ENCODE data around the gene FGL2. TPM values are rescaled to one million over a fixed set of nuclear protein-coding genes. Genes with fewer than 3 reads are reported as not detected.

Gene FGL2
- total RNA-seq, 2 donors from 2014 or later, result 6.3 to 11.7 TPM

DNA sequence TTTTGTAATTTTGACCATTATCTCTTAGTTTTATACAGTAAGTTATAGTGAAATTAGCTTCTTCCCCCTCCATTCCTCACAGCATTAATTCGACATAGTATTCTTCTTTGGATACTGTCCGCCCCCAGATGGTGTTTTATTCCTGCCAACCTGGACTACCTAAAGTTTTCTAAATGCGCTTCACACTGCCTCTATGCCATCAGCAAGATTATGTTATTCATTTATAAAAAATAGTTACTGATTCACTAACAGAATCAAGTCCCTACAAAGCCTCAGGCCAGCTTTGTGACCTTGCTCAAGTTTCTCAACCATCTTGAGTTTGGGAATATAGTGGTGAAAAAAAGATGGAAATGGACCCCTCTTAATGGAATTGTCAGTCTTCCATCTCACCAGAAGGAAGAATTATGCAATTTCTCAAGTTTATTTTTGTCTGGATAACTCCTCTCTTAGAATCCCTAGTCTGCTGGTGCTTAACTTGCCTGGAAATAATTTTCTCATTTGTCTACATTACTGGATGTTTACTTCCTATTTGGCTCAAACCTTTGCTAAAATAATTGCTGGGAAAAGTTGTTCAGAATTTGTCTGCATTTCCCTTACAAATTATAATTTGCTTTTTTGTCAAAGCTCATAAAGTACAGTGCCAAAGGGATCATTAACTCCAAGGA, 16.7 kb upstream of the FGL2 start:
- H3K4me3 ChIP-seq, result no peak overlapping the region
- no peaks in the 10 kb centered on the region for H3K9me3 ChIP-seq
- no peak for DNase-seq (ENCODE audit: low spot score)
- H3K27me3 ChIP-seq (replicated peaks; ENCODE audit: insufficient read depth), result no peaks in the 10 kb centered on the region
- WGBS, result 95% methylated on average over 3 of the region's 3 CpGs
- no peaks in the 10 kb centered on the region for H3K4me1 ChIP-seq (replicated peaks)
- TF ChIP-seq, protein P1, sequence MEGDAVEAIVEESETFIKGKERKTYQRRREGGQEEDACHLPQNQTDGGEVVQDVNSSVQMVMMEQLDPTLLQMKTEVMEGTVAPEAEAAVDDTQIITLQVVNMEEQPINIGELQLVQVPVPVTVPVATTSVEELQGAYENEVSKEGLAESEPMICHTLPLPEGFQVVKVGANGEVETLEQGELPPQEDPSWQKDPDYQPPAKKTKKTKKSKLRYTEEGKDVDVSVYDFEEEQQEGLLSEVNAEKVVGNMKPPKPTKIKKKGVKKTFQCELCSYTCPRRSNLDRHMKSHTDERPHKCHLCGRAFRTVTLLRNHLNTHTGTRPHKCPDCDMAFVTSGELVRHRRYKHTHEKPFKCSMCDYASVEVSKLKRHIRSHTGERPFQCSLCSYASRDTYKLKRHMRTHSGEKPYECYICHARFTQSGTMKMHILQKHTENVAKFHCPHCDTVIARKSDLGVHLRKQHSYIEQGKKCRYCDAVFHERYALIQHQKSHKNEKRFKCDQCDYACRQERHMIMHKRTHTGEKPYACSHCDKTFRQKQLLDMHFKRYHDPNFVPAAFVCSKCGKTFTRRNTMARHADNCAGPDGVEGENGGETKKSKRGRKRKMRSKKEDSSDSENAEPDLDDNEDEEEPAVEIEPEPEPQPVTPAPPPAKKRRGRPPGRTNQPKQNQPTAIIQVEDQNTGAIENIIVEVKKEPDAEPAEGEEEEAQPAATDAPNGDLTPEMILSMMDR (IDR thresholded peaks at IDR 0.05), result no peak
- TF ChIP-seq POLR2AphosphoS5 (IDR thresholded peaks at IDR 0.05), result no peak
- TF ChIP-seq POLR2A (IDR thresholded peaks at IDR 0.05), result no peak
- intact Hi-C loops (cut with DNase I), result no loop called here
- H3K36me3 ChIP-seq, result no peaks in the 10 kb centered on the region
- no peak overlapping the region for H3K27ac ChIP-seq

GRCh38 chr7:77209479-77210139, 10.0 kb upstream of the FGL2 start:
- intact Hi-C loops (cut with DNase I), result no loop called here
- TF ChIP-seq POLR2AphosphoS5 (IDR thresholded peaks at IDR 0.05), result no peak
- no peak for TF ChIP-seq POLR2A (IDR thresholded peaks at IDR 0.05)
- TF ChIP-seq, protein P1 (IDR thresholded peaks at IDR 0.05), result no peak
- Histone ChIP-seq H3K4me3 (no peak overlapping the region), H3K27ac (no peak overlapping the region), H3K36me3 (no peaks in the 10 kb centered on the region), H3K4me1 (replicated peaks) (no peaks in the 10 kb centered on the region), H3K9me3 (no peaks in the 10 kb centered on the region), H3K27me3 (replicated peaks; ENCODE audit: insufficient read depth) (no peaks in the 10 kb centered on the region)
- DNase-seq (ENCODE audit: low spot score), result no peak
- WGBS, result 93% methylated on average over 6 of the region's 6 CpGs

GRCh38 chr7:77208416-77208815, 8.8 kb upstream of the FGL2 start:
- Histone ChIP-seq H3K27me3 (replicated peaks; ENCODE audit: insufficient read depth) (no peaks in the 10 kb centered on the region), H3K36me3 (no peaks in the 10 kb centered on the region), H3K4me3 (no peak overlapping the region), H3K9me3 (no peaks in the 10 kb centered on the region), H3K4me1 (replicated peaks) (no peaks in the 10 kb centered on the region), H3K27ac (no peak overlapping the region)
- no peak for DNase-seq (ENCODE audit: low spot score)
- intact Hi-C loops (cut with DNase I), result no loop called here
- TF ChIP-seq POLR2A (IDR thresholded peaks at IDR 0.05), result no peak
- TF ChIP-seq, protein P1 (IDR thresholded peaks at IDR 0.05), result no peak
- no peak for TF ChIP-seq POLR2AphosphoS5 (IDR thresholded peaks at IDR 0.05)

DNA sequence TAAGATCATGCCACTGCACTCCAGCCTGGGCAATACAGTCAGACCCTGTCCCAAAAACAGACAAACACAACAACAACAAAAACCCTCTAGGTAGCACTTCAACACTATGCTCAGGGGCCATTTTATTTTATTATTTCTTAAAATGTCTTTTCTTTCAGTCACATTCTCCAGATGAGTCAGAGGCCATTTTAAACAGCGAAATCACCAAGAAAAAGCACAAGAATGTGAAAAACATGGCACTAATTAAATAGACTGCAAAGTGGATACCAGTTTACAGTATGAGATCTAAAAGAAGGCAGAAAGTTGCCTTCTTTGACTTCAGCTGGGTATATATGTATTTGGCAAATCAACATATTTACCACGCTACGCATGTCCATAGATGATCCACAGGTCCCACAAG, 6.1 kb upstream of the FGL2 start:
- no peak for TF ChIP-seq POLR2AphosphoS5 (IDR thresholded peaks at IDR 0.05)
- TF ChIP-seq, protein P1 (IDR thresholded peaks at IDR 0.05), result no peak
- no peak for TF ChIP-seq POLR2A (IDR thresholded peaks at IDR 0.05)
- intact Hi-C loops (cut with DNase I), result no loop called here
- DNase-seq (ENCODE audit: low spot score), result no peak
- 98% methylated on average over 3 of the region's 3 CpGs for WGBS
- Histone ChIP-seq H3K36me3 (no peaks in the 10 kb centered on the region), H3K27ac (no peak overlapping the region), H3K27me3 (replicated peaks; ENCODE audit: insufficient read depth) (no peaks in the 10 kb centered on the region), H3K9me3 (no peaks in the 10 kb centered on the region), H3K4me3 (no peak overlapping the region), H3K4me1 (replicated peaks) (no peaks in the 10 kb centered on the region)

DNA sequence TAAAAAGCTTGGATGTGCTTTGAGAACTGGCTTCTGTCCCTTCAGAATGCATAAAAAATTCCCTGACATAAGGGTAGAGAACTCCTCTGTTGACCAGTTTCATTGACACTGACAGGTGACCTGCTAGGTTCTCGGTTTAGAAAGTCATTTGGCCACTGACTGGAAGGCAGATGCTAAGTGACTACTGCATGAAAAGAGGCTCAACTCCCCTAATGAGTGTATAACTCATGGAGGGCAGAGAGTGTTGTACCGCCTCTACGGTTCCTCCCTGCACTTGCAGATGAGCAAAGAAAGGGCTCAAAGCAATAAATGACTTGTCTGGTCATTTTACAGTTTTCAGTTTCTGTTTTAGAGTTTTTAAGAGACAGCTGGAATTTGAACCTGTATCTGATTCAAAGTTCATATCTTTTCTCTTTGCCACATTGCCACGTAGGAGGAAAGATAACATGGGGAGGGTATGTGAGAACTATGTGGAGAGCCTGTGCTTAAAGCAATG, 2.9 kb upstream of the FGL2 start:
- H3K9me3 ChIP-seq, result no peaks in the 10 kb centered on the region
- H3K27ac ChIP-seq, result no peak overlapping the region
- WGBS, result 62% methylated on average over 4 of the region's 4 CpGs
- no peak overlapping the region for H3K4me3 ChIP-seq
- H3K36me3 ChIP-seq, result no peaks in the 10 kb centered on the region
- H3K27me3 ChIP-seq (replicated peaks; ENCODE audit: insufficient read depth), result no peaks in the 10 kb centered on the region
- H3K4me1 ChIP-seq (replicated peaks), result peaks cover 3% of the 10 kb centered on the region
- TF ChIP-seq, protein P1 (IDR thresholded peaks at IDR 0.05), result no peak
- no peak for TF ChIP-seq POLR2A (IDR thresholded peaks at IDR 0.05)
- DNase-seq (ENCODE audit: low spot score), result no peak
- intact Hi-C loops (cut with DNase I), result no loop called here
